Endothelial cell of umbilical vein (primary cell): Measurements from ENCODE around the gene LRCOL1. TPM values are rescaled to one million over a fixed set of nuclear protein-coding genes. Genes with fewer than 3 reads are reported as not detected.

Experiments
- BruUV-seq: library from RNA; stranded (reverse); fragments of 400-500 nt; replicated peaks from 2 replicates; lab custom pipeline; 2021; lab: Mats Ljungman, UMichigan
- CTCF ChIA-PET: fragments of 300-600, 350-600 bp; sonication (Branson Sonifier 250); formaldehyde crosslinking; loops from one replicate; lab custom pipeline; 2021; ENCODE audit warnings: antibody characterized with exemption, inconsistent platforms; lab: Charles Lee
- POLR2A ChIA-PET: fragments of 300-600, 350-600 bp; sonication (Branson Sonifier 250); formaldehyde crosslinking; loops from one replicate; lab custom pipeline; 2021; ENCODE audit warnings: antibody characterized with exemption, inconsistent platforms; lab: Charles Lee
- DNase-seq: peaks from one replicate; pipeline ENCODE4 v3.0.0-alpha.2; 2011; ENCODE audit warnings: low read depth, low spot score
- FAIRE-seq: peaks from 2 replicates; lab custom pipeline; 2011; peaks lifted over from hg19 to GRCh38; lab: Jason Lieb, UNC
- H2AFZ ChIP-seq: 2 replicates; pipeline ENCODE4 v1.6.0; 2012; ENCODE audit warnings: low read depth, low read length, control low read depth, inconsistent platforms
- H3K27ac ChIP-seq: 2 replicates; pipeline ENCODE4 v1.5.1; 2011; ENCODE audit warnings: low read depth, mild to moderate bottlenecking, control low read depth, low read length, moderate library complexity; ENCODE audit not compliant: insufficient read depth
- H3K27me3 ChIP-seq, 2 experiments: 2 replicates each; pipeline versions ENCODE4 v1.6.0 to v1.6.1; 2011; ENCODE audit warnings: low read length in 2 of 2, mixed read lengths in 1 of 2; ENCODE audit not compliant: control insufficient read depth in 2 of 2, insufficient read depth in 2 of 2
- H3K36me3 ChIP-seq, 2 experiments: 2 replicates in 1 of 2; 3 replicates in 1 of 2; pipeline ENCODE4 v1.5.1; 2011; ENCODE audit warnings: low read length in 2 of 2, mild to moderate bottlenecking in 1 of 2, moderate library complexity in 1 of 2; ENCODE audit not compliant: control insufficient read depth in 2 of 2, insufficient read depth in 2 of 2; ENCODE audit errors: extremely low read depth in 1 of 2
- H3K4me1 ChIP-seq: 3 replicates; pipeline ENCODE4 v1.5.1; 2011; ENCODE audit warnings: mild to moderate bottlenecking, low read length; ENCODE audit not compliant: control insufficient read depth, insufficient read depth; ENCODE audit errors: extremely low read depth
- H3K4me2 ChIP-seq: 2 replicates; pipeline ENCODE4 v1.6.1; 2011; ENCODE audit warnings: low read length, control low read depth, mixed read lengths; ENCODE audit not compliant: insufficient read depth
- H3K4me3 ChIP-seq, 3 experiments: fragments of 200-600 bp in 1 of 3; sonication (generic), shearing (Covaris generic) in 1 of 3; replicated peaks in 1 of 3; 2 replicates each; pipeline ENCODE4 v1.5.1; 2011 to 2016; ENCODE audit warnings: control low read depth in 3 of 3, low read length in 3 of 3, mild to moderate bottlenecking in 2 of 3, inconsistent platforms in 1 of 3, low read depth in 1 of 3, moderate library complexity in 1 of 3; ENCODE audit not compliant: insufficient read depth in 1 of 3
- H3K79me2 ChIP-seq: 2 replicates; pipeline ENCODE4 v1.6.0; 2012; ENCODE audit warnings: low read length, inconsistent platforms; ENCODE audit not compliant: control insufficient read depth, insufficient read depth
- H3K9ac ChIP-seq: replicated peaks from 2 replicates; pipeline ENCODE3; 2011; ENCODE audit warnings: low read length, control low read depth; ENCODE audit not compliant: insufficient read depth; ENCODE audit errors: extremely low read depth
- H3K9me1 ChIP-seq: replicated peaks from 3 replicates; pipeline ENCODE4 v1.6.0; 2011; ENCODE audit warnings: mild to moderate bottlenecking, low read length; ENCODE audit not compliant: control insufficient read depth, insufficient read depth; ENCODE audit errors: extremely low read depth
- H3K9me3 ChIP-seq: replicated peaks from 2 replicates; pipeline ENCODE4 v1.5.1; 2012; ENCODE audit warnings: low read length, inconsistent platforms; ENCODE audit not compliant: control insufficient read depth, insufficient read depth
- H4K20me1 ChIP-seq: replicated peaks from 2 replicates; pipeline ENCODE3; 2011; ENCODE audit warnings: mild to moderate bottlenecking, low read length; ENCODE audit not compliant: control insufficient read depth, insufficient read depth; ENCODE audit errors: extremely low read depth
- EZH2 ChIP-seq: IDR thresholded peaks from 2 replicates; pipeline ENCODE4 v1.6.1; 2012; ENCODE audit warnings: borderline replicate concordance, low read depth, mild to moderate bottlenecking, moderate library complexity, low read length, inconsistent platforms; ENCODE audit not compliant: severe bottlenecking
- FOS ChIP-seq: IDR thresholded peaks from 2 replicates; pipeline ENCODE4 v1.6.1; 2011; ENCODE audit warnings: mild to moderate bottlenecking, low read length, moderate library complexity, borderline replicate concordance; ENCODE audit not compliant: insufficient read depth
- GATA2 ChIP-seq: IDR thresholded peaks from 2 replicates; pipeline ENCODE4 v1.7.0; 2011; ENCODE audit warnings: low read depth, mild to moderate bottlenecking, moderate library complexity, mixed read lengths, low read length; ENCODE audit not compliant: insufficient read length, insufficient read depth
- JUN ChIP-seq: IDR thresholded peaks from 2 replicates; pipeline ENCODE4 v1.6.1; 2011; ENCODE audit warnings: borderline replicate concordance, low read depth; ENCODE audit not compliant: insufficient read length, insufficient read depth
- MYC ChIP-seq: IDR thresholded peaks from one replicate; pipeline ENCODE4 v1.6.1; 2011; ENCODE audit warnings: mild to moderate bottlenecking, low read depth, low read length
- POLR2A ChIP-seq: IDR thresholded peaks from 2 replicates; pipeline ENCODE4 v1.6.1; 2012; ENCODE audit warnings: low read depth, mild to moderate bottlenecking, control low read depth, low read length
- POLR2AphosphoS5 ChIP-seq: IDR thresholded peaks from 2 replicates; pipeline ENCODE4 v1.6.1; 2012; ENCODE audit warnings: low read depth, mild to moderate bottlenecking, control low read depth, low read length, moderate library complexity; ENCODE audit not compliant: insufficient read depth
- dilution Hi-C: fragments of 300-500 bp; cut with MboI; formaldehyde crosslinking; loops from one replicate; pipeline ENCODE4 v1.15.0; 2019; ENCODE audit warnings: low sequenced_read_pairs; ENCODE audit not compliant: extremely low pct_ligation_motif_present
- intact Hi-C: fragments of 100-400 bp; cut with micrococcal nuclease; formaldehyde crosslinking; loops from one replicate; pipeline ENCODE4 v1.10.0; 2022
- polyA plus RNA-seq, 4 experiments: library from polyadenylated mRNA; depleted of rRNA in 3 of 4; stranded (reverse) in 3 of 4; unstranded in 1 of 4; fragments of >200 nt; gene quantifications; 2 replicates each; pipeline versions ENCODE4 v1.2.1 to v1.2.3, GENCODE V29; 2011 to 2012; ENCODE audit warnings: missing spikeins in 1 of 4
- total RNA-seq: library from RNA; stranded (reverse); gene quantifications from 2 replicates; pipeline ENCODE4 v1.2.3, GENCODE V29; 2021
- TF ChIP-seq, protein P1 (sequence below), 2 donors: IDR thresholded peaks; 1 replicate in 1 of 2; 2 replicates in 1 of 2; pipeline ENCODE4 v1.5.1; 2011; ENCODE audit warnings: low read length in 2 of 2, mild to moderate bottlenecking in 2 of 2, moderate library complexity in 2 of 2, control low read depth in 1 of 2, inconsistent platforms in 1 of 2, low read depth in 1 of 2; ENCODE audit not compliant: insufficient read depth in 1 of 2; ENCODE audit errors: extremely low read depth in 1 of 2
- TF ChIP-seq, protein P2 (sequence below): IDR thresholded peaks from 2 replicates; pipeline ENCODE4 v1.6.1; 2011; ENCODE audit not compliant: insufficient read depth, insufficient read length

Gene LRCOL1
- total and polyA plus RNA-seq, 2 donors (not counting 3 experiments of a cell fraction or from before 2014, with no cell fraction given): 1.2 to 1.5 TPM

DNA sequence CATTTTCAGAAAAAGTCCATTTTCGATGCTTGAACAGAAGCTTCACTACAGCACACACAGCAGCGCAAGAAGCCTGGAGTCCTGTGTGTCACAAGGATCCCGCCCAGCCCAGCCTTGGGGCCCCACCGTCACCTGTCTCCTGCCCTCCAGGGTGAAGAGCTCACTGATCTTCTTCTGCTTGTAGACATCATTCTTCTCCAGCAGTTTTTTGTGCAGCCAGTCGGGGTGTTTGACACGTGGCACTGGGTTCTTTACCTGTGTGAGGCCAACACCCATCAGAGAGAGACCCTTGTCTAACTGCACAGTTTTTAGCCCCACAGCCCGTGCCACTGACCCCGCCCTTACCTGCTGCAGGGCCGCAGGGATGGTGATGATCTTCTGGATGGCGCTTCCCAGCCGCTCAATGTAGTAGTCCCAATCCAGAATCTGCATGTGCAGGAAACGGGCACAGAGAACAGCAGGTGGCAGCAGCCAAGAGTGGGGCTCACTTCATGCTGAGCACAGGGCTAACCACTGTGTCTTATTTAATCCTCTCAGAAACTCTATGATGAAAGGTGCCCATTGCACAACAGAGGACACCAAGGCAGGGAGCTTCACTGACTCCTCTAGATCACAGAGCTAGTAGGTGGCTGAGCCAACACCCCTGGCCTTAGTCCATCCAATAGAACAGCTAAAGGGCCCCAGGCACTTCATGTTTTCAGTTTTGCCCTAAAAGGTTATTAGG lies 46.8 kb upstream of the LRCOL1 start:
- peaks cover 2% of the 10 kb centered on the region for H3K4me1 ChIP-seq
- DNase-seq (no peak), FAIRE-seq (peak; percentile 31)
- dilution Hi-C loops: no loop called here
- no peaks in the 10 kb centered on the region for H4K20me1 ChIP-seq
- no peaks in the 10 kb centered on the region for H3K9me3 ChIP-seq
- intact Hi-C loops: no loop called here
- no peaks in the 10 kb centered on the region for H3K27me3 ChIP-seq
- H3K79me2 ChIP-seq: no peaks in the 10 kb centered on the region
- H3K4me3 ChIP-seq: no peak overlapping the region
- CTCF ChIA-PET: interaction anchor here (1.3 kb wide), 1 partner anchor 18 kb away, joined by 3 read pairs; no protein-coding TSS in a partner anchor
- H3K9me1 ChIP-seq: no peaks in the 10 kb centered on the region
- H3K27ac ChIP-seq: no peak overlapping the region
- H3K9ac ChIP-seq: no peak overlapping the region
- POLR2A ChIA-PET: no interaction called here
- no TSS peak for BruUV-seq
- no peak for TF ChIP-seq JUN
- TF ChIP-seq POLR2A: no peak
- TF ChIP-seq POLR2AphosphoS5: no peak
- no peak for TF ChIP-seq GATA2
- TF ChIP-seq MYC: no peak
- TF ChIP-seq EZH2: no peak
- TF ChIP-seq, protein P1, sequence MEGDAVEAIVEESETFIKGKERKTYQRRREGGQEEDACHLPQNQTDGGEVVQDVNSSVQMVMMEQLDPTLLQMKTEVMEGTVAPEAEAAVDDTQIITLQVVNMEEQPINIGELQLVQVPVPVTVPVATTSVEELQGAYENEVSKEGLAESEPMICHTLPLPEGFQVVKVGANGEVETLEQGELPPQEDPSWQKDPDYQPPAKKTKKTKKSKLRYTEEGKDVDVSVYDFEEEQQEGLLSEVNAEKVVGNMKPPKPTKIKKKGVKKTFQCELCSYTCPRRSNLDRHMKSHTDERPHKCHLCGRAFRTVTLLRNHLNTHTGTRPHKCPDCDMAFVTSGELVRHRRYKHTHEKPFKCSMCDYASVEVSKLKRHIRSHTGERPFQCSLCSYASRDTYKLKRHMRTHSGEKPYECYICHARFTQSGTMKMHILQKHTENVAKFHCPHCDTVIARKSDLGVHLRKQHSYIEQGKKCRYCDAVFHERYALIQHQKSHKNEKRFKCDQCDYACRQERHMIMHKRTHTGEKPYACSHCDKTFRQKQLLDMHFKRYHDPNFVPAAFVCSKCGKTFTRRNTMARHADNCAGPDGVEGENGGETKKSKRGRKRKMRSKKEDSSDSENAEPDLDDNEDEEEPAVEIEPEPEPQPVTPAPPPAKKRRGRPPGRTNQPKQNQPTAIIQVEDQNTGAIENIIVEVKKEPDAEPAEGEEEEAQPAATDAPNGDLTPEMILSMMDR (IDR thresholded peaks at IDR 0.05; ENCODE audit: extremely low read depth in 1 of 2, insufficient read depth in 1 of 2, low read depth in 1 of 2, low read length in 2 of 2): no peak
- TF ChIP-seq, protein P2, sequence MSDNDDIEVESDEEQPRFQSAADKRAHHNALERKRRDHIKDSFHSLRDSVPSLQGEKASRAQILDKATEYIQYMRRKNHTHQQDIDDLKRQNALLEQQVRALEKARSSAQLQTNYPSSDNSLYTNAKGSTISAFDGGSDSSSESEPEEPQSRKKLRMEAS: no peak
- no peak for TF ChIP-seq FOS
- H2AFZ ChIP-seq: no peak overlapping the region
- H3K36me3 ChIP-seq: peaks cover 7 to 12% of the 10 kb centered on the region in 2 experiments
- no peak overlapping the region for H3K4me2 ChIP-seq
